GM19025 (cell line): ENCODE data around the gene PAM16.

Experiments used
- ATAC-seq: cut with Tn5 transposase; IDR thresholded peaks from one replicate; pipeline ENCODE4 v1.9.1; 2021; ENCODE audit warnings: mild to moderate bottlenecking, low read depth, moderate library complexity; ENCODE audit not compliant: unreplicated experiment

Gene PAM16

DNA sequence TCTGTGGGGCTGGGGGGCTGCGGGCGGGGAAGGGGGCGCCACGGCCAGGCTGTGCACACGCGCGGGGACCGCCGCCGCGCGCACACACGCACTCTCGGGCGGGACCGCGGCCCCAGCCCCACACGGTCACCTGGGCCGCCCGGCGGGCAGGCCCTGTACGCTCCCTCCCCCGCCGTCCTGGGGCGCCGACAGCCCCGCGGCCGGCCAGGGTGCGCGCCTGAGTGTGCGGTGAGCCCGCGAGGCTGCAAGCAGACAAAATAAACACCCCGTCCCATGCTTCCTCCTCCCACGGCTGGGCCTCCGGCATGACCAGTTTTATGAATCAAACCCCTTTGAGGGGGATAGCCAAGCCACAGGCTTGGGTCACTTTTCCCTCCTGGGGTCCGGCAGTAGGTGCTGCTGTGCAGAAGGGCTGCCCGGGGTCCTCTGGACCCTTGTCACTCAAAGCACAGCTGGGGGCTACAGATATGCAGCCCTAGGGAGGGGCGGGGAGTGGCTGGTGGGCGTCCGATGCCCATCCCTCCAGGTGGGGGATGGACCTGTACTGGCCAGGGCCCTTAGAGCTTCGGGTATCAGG is 21.0 kb upstream of the PAM16 start:
- ATAC-seq = peak; percentile 28

DNA sequence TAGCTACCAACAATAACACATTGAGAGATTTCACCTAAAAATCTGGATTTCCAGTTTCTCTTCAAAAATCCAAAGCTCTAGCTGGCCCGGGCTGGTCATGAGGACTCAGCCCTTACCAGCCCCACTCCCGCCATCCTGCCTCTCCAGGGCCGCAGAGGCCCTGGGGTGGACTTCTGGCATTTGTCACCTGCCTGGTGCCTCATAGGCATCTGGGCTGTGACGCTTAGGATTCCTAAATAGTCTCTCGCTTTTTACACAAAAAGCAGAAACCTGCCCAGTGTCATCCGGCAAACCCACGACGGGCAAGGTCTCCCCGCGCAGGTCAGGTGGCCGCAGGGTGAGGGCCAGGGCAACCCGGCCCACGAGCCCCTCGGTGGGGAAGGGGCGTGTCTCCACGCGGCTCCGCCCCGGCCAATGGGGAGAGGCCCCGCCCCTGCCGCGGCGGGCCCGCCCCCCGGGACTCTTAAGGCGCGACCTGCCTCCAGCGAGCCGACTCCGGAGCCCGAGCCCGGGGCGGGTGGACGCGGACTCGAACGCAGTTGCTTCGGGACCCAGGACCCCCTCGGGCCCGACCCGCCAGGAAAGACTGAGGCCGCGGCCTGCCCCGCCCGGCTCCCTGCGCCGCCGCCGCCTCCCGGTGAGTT is 20.4 kb upstream of the PAM16 start, which contains the start of gene VASN:
VASN (plus strand) TSS at position 492 of the 644 bp plus-strand sequence. CDS start 9,030 bp downstream, outside the sequence.
- ATAC-seq = peak; percentile 65

DNA sequence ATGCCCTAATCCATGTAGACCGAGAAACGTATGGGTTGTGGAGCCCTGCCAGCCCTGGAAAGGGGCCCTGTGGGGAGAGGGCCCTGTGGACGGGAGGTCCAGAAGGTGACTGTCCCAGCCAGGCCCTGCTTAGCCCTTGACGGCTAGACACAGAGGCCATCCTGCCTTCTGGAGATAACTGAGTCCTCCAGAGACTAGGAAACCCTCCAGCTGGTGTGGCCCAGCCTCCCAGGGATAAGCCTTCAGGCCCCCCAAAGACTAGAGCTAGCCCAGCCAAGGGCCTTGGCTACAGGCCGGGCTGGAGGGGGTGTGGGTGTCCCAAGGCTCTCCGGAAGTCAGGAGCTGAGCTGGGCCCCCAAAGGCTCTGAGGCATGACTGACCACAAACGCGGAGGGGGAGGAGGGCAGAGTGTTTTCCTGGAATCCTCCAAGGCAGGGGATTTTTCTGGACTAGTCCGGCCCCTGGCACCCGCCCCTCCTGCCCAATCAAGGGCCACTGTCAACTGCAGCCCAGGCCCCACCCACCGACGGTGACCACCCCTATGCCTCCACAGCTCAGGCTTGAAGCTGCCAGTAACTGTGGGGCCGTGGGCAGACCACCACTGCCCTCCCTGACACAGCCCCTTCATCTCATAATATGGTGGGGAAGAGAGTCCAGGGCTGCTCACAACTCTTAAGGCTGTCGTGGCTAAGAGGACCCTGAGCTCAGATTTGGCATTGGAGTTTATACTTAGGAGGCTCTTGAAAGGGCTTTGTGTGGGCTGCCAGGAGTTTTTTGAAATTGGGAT is 19.6 kb upstream of the PAM16 start:
- no peak for ATAC-seq

DNA sequence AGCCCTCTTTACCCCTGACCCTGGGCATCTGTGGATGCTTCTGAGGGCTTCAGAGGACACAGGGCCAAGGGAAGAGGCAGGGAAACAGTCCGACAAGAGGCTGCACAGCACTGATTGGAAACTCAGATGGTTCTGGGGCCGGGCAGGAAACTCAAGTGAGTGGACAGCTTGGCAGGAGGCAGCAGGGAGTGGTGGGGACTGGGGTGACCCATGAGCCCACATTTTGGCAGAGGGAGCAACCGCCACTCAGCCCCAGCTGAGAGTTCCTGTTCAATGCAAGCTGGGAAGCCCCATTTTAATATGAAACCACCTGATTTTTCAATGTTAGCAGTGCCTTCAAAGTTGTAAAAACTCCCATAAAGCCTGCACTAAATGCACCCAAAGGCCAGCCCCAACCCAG is 19.0 kb upstream of the PAM16 start:
- no peak for ATAC-seq

DNA sequence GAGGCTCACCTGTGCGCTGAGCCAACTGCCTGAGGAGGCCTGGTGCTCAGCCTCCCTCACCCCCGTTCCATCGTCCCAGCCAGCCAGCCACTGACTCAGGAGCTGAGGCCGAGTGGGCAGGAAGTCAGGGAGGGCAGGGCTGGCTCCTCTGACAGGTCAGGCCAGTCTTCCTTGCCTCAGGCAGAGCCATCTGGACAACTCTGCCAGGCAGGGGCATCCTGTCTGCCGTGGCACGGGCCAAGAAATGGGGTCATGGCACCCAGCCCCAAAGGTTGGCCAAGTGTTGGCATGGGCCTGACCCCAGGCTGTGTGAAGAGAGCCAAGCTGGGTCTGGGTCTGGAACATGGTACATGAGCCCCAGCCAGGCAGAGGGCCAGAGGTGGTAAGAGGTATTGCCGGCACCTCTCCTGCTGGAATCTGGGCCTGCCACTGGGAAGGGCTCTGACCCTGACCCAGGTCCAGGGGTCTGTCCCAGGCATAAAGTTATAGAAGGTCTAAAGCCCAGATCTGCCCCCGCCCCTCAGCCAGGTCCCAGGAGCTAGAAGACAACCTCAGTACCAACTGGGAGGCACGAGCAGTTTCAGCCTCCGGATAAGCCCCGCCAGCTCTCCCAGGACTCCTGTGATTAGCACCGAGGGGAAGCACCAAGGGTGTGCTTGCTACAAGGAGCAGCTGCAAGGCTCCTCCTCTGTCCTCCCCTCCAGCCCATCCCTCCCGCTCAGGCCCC is 18.0 kb upstream of the PAM16 start:
- no peak for ATAC-seq

DNA sequence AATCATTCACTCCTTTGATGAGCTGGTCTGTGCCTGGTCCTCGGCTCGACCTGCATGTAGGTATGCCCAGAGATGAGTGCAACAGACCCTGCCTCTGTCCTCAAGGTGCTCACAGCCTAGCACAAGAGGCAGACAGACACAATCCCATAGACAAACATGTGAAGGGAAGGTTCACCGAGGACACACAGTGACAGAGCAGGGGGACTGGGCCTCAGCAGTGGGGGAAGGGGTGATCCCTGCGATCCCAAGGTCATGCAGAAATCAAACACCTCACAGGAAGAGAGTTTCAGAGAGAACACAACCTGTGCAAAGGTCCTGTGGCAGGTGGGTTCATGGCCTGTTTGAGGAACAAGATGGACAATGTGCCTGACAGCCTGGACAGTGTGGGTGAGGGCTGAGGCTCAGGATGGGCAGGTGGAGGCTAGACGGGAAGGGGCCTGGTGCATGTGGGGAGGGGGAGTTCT is 16.3 kb upstream of the PAM16 start:
- no peak for ATAC-seq

DNA sequence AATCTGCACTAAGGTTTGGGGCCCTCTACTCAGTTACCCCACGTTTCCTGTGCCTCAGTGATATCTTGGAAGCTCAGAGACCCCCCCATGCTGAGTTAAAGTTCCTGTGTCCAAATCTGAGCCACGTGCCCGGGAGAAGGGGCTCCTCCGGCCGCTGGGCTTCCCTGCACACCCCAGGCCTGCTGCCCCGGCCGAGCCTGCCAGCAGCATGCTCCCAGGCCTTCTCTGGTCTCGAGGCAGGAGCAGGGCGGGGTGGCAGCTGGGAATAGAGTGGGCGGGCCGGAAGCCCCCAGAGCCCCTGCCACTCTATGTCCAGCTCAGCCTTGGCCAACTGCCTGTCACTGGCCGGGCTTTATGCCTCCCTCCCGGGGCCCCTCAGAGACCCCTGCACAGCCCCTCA is 14.9 kb upstream of the PAM16 start:
- ATAC-seq = no peak

DNA sequence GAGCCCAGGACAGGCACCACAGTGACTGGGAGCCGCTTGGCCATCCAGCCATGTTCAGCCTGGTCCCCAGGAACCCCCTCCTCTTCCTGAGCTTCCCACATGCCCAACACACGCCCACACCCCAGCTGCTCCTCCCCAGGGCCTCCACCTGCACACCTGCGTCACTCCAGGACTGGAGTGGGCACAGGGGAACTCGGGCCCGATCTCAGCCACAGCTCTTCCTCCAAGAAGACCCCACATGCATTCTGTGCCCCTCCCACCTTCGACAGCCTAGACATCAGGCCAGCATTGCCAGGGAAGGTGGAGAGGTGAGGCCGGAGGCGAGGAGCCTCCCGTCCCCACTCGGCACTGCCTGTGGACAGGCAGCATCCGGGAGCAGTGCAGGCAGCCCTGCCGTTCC is 14.5 kb upstream of the PAM16 start:
- ATAC-seq = no peak

DNA sequence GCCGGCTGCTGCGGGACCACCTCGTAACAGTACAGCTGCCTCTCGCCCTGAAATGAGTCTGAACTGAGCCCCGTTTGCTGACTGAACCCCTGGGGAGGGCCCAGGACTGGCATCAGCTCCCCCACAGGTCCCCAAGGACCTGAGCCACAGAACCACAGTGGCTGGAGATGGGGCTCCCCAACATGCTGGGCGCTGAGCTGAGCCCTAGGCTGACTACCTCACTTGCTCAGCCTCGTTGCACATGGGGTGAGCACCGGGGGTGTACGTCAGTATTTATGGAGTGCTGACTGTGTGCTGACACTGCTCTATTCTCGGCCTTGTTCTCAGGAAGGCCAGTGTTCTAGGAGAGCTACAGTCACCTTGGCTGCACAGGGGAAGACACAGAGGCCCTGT is 13.9 kb upstream of the PAM16 start:
- peak; percentile 93 for ATAC-seq

DNA sequence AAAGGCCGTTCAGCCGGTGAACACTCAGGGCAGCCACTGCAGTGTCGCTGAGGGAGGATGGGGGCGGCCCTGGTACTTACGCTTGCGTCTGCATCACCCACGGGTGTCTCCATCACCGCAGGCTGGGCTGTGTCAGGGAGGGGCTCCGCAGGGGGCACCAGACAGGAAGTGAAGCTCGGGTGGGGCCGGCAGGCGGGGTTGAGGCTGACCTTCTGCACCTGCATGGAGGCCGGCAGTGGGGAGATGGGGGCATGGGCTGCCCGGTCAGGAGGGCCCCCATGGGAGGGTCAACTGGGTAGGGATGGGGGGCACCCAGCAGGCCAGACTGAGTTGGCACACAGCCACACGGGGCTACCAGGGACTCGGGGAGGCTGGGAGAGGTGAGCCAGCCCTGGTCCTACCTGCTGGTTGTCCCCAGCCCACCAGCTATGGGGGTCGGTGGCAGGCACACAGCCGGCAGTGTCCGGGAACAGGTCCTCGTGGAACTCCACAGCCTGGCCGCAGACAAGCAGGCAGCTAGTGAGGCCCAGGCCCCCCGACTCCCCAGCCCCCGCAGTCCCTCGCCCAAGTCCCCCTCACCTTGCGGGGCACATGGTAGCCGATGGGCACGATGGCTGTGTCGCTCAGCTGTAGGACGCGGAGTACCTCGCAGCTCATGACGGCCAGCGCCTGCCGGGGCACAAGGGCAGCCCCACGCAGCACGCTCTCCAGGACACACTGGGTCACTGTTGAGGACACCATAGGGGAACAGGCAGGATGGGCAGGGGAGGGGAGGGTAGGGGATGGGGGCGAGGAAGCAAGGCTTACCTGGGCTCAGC is 13.3 kb upstream of the PAM16 start:
- ATAC-seq = no peak

DNA sequence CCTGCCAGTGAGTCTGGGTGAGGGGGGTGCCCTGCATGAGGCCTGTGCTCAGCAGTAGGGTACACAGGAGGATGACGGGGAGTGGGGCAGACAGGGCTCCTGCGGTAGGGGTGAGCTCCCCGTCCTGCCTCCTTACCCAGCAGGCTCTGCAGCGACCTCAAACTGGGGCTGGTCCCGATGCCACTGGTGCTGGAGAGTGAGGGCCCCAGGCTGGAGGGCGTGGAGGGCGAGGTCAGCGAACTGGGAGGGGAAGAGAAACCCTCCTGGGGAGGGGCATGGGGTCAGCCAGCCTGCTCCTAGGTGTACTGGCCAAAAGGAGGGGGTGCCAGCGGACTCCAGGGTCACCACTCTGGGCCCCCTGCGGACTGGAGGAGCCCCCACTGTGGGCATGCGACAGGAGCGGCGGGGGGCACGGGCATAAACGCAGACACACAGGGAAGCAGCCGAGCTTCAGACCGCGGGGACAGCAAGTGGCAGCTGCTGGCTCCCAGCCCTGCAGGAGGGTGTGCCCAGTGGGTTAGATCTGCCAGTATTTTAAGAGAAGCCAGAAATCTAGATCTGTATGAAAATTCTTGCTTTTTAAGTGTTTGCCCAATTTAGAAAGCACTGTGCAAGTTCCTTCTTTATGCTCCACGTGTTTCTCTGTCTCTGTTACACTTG is 11.5 kb upstream of the PAM16 start:
- ATAC-seq = no peak

DNA sequence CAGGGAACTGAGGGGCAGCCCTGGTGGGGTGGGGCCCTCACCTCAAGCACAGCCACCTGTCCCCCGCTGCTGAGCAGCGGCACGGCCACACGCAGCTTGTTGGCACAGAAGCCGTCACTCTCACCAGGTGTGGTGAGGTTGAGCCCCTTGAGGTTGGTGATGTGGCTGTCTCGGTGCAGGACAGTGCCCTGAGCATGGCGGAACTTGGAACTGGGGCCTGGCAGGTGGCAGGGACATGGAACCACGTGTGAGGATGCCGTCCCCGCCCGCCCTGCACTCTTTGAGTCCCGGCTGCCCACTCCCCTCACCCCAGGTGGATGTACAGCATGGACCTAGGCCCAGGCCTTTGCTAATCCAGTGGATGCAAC is 10.8 kb upstream of the PAM16 start:
- no peak for ATAC-seq

DNA sequence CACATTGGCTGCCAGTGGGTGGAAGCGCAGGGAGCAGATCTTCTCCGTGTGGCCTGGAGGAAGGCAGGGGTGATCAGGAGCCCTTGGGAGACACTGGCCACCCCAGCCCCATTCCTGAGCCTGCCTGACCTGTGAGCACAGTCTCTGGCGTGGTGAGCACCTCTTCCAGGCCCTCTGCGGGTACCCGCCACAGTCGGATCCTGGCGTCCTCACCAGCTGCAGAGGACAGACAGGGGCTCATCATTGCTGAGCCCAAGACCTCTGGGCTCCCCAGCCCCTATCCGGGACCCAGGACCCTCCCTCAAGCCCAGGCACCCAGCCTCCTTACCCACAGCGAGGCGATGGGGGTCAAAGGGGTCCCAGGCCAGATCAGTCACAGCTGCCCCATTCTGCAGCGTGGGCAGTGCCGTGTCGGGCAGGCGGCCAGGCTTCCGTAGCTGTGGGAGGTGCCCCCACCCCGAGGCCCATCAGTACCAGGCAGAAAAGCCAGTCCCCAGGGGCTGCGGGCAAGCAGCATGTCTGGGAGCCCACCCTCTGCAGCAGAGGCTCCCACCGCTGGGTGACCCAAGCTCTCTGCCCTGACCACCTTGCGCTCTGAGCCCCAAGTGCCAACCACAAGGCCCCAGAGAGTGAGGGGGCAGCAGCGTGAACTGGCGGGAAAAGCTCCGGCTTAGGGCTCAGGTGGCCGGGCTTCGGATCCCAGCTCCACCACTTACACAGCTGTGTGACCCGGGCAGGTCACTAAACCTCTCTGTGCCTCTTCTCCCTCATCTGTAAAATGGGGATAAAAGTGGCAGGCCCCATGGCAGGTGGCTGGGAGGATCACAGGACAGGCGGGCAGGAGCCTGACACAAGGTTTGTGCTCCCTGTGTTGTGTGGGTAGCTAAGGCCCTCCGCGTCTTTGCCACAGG is 10.2 kb upstream of the PAM16 start:
- no peak for ATAC-seq

DNA sequence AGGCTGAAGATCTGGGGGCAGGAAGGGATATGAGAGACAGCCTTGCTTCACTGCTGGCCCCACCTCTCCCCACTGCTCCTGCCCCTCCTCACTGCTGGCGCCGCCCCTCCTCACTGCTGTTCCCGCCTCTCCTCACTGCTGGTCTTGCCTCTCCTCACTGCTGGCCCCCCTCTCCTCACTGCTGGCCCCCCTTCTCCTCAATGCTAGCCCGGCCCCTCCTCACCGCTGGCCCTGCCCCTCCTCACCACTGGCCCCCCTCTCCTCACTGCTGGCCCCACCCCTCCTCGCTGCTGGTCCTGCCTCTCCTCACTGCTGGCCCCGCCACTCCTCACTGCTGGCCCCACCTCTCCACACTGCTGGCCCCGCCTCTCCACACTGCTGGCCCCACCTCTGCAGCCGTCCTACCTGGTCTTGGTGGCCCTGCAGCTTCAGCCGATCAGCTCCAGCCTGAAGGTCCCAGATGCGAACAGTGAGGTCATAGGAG is 9.5 kb upstream of the PAM16 start:
- no peak for ATAC-seq

DNA sequence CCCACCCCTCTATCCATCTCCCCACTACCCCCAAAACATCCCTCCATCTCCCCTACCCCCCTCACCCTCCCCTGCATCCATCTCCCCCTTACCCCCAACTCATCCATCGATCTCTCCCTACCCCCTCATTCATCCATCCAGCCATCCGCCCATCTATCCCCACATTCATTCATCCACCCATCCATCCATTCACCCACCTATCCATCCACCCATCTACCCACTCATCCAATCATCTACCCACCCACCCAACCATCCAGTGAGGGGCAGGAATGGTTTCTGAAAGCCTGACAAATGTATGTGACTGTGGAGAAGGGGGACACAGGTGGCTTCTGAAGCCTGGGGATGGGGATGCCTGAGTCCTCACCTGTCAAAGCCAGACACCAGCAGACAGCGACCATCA is 8.8 kb upstream of the PAM16 start:
- ATAC-seq = no peak

DNA sequence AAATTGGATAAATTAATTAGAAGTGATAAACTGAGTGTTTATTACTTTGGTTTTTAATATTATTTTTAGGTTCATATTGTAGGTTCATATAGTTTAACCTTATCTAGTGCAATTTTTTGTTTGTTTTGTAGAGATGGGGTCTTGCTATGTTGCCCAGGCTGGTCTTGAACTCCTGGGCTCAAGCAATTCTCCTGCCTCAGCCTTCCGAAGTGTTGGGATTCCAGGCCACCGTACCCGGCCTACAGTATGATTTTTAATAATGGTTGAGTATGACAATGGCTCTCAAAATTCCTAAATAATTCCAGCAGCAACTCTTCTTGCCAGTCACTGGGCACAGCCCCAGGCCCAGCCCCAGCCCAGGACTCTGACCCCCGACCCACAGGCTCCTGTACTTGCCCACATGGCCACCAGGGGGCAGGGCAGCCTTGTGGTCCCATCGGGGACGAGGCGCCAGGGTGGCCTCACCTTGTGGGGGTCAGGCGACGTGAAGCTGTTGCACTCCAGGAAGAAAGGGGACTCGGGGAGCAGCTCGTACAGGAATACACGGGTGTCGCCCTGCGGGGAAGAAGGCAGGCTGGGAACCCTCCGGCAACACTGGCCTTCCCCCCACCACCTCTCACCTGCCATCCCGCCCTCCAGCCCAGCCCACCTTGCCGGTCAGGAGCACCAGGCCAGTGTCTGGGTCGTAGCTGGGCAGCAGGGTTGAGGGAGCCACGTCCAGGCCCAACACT is 7.9 kb upstream of the PAM16 start:
- ATAC-seq = no peak

DNA sequence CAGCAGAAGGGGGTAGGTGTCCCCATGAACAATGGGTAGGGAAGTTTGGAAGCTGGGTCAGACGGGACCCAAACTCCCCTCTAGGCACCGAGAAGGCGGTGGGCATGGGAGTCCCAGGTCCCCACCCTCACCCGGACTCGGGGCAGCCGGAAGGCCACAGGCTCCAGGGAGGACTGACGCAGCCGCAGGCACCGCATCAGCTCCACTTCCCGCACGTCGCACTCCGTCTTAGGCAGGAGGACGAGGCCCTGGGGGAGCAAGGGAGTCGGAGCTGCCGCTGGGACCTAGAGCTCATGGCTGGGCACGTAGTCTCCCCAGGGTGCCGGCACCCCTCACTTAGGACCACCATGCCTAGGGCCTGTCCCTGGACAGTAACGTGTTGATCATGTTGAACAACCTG is 7.1 kb upstream of the PAM16 start:
- no peak for ATAC-seq

DNA sequence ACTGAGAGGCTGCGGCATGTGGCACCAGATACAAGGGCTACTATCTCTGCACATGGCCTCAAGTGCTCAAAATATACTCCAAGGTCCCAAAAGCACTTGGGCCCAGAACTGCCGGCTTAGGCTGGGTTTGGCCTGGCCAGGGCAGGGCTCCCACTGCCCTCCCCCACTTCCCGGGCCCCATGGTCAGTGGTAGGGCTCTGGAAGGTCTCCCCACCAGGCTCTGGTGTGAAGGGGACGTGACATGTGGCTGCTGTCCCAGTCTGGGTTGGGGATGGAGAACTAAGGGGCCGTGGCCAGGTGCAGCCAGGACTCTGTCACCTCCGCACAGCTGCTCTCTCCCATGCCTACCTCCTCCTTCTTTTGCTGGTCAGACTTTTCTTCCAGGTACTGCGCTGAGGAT is 5.7 kb upstream of the PAM16 start:
- no peak for ATAC-seq
